Umbilical cord (tissue), 2 donors: ENCODE results near the gene TLE5. TPM values are rescaled to one million over a fixed set of nuclear protein-coding genes. Genes with fewer than 3 reads are reported as not detected.
"Not testable (repeated sequence)": the region's sequence is repeated elsewhere in the genome, so short reads cannot be mapped to it uniquely, and the experiment has no call there.

Experiments used
- DNase-seq: peaks from one replicate; pipeline ENCODE4 v3.0.0-alpha.2; 2015; ENCODE audit warnings: low spot score
- total RNA-seq: library from RNA; depleted of rRNA; stranded (reverse); fragments of >200 nt; gene quantifications from one replicate; pipeline ENCODE4 v1.2.3, GENCODE V29; 2014; ENCODE audit warnings: low replicate concordance; ENCODE audit not compliant: insufficient read depth

Gene TLE5
- total RNA-seq, 1 donor from 2014 or later: 41.4 TPM

DNA sequence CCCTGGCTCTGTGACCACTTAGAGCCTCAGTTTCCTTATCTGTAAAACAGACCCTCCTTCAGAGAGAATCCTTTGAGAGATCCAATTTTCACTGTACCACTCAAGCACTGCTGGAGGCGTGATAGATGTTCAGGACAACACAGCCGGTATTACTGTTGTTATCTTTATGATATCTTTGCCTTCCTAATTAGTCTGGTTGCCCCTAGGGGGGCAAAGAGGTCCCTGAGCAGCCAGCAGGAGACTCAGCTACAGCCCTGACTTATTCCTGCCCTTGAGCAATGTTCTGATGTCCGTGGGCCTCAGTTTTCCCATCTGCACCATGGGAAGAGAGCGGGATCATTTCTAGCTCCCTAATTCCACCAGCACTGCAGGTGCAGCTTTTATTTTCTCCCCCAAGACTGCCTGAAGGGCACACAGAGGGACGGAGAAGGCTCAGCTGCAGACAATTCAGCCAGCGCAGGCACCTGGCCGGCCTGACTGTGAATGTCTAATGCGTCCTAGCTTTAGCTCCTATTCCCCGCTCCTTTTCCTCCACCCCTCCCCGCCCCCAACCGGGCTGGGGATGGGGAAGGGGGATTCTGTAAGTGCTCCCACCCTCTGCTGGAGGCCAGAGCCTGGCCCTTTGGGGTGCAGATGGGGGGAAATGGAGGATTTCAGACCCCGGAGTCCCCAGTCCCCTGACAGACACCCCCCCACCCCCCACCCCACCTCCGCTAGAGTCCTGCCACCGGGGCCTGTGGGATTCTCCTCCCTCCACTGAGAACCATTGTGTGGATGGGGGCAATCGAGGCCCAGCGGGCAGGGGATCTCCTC, 16.2 kb downstream of the TLE5 start:
- no peak for DNase-seq

DNA sequence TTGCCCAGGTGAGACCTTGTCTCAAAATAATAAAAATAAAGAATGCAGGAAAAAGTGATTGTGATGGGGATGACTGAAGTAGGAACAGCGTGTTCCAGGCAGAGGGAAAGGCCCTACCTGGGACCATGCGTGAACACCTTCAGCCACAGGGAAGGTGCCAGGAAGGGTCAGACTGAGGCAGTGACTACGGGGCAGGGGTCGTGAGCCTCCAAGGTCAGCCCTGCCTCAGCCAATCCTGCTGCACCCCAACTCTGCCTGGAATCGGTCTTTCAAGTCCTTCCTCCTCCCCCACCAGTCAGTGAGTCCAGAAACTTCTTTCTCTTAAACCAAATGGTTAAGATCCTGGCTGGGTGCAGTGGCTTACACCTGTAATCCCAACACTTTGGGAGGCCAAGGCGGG, 17.1 kb downstream of the TLE5 start:
- DNase-seq: no peak

DNA sequence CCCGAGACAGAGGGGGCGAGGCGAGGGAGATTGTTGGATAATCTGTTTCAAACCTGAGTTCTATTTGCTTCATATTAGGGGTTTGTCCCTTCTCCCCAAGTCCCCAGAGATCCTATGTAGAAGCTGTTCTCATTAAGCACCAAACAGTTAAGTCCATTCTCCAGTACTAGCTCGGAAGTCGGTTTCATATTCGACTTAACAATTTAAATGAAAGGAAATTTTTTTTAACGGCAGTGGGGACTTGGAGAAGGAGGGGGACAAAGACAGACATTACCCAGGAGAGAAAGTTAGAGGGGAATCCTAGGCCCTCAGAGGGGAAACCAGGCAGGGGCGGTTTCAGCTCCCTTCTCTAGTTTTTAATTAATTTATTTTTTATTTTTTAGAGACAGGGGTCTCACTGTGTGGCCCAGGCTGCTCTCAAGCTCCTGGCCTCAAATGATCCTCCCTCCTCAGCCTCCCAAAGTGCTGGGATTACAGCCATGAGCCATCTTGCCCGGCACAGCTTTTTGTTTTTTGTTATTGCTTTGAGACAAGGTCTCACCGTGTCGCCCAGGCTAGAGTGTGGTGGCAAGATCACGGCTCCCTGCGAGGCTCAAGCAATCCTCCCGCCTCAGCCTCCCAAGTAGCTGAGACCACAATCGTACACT, 19.6 kb downstream of the TLE5 start:
- no peak for DNase-seq

DNA sequence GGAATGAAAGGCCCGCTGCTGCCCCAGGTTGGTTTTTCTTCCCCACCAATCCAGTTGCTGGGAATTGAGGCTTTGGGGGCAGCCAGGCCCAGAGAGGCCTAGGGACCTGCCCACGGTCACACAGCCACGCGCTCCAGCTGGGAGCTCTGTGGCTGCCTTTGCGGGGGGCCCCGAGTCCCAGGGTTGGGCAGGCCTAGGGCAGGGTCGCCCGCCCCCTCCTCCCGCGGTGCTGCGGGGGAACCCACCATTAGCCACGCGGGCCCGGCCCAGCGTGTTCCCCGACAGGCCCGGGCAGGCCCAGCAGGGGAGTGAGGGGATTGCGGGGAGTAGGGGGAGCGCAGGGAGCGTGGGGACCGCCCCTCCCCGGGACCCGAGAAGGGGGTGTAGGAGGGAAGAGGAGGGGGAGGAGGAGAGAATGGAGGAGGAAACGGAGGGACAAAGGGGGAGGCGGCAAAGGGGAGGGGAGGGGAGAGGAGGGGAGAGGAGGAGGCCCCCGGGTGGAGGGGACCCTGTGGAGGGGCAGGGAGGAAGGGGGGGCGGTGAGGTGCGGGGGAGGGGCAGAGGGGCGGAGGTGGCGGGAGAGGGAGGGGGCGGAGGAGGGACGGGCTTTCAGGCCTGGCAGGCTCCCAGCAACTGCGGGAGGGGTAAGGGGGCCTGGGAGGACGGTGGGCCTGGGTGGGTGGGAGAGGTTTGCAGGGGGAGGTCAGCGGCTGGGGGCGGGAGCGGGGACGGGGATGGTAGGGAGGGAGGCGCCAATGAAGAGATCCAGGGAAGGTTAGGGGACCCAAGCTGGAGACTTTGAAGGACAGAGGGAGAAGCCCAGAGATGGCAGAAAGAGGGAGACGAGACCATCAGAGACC, 20.3 kb downstream of the TLE5 start:
- peak; percentile 57 for DNase-seq

DNA sequence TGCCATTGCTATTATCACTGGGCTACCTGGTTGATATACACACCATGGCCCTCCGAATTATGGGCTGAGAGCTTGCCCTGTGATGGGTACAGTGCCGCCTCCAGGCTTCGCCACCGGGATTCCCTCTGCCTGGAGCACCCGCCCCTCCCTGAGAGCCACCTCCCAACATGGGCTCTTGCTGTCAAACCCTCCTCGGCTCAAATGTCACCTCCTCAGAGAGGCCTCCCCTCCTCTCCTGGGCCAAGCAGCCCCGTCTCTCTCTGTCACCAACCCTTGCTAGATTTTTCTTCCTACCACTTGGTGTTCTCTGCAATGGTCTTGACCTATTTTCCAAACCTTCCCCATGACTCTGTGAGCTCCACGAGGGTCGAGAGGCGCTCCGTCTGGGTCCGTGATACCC, 21.0 kb downstream of the TLE5 start:
- no peak for DNase-seq

DNA sequence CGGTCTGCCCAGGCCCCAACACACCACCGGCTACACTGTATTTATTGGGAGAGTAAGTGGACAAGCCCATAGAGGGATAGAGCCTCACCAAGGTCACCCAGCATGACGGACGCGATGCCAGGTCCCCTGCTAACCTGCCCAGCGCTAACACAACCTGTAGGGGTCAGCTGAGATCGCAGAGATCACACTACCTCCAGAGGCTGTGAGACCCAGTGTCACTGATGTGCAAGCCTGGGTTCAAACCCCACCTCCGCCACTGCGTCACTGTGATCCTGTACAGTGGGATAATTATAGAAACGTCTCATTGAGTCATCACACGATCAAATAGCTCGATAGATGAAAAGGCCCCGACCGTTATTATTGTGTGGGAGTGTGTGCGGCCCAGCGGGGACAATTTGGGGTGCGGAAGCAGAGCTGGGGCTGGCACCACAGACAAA, 22.6 kb downstream of the TLE5 start:
- no peak for DNase-seq

DNA sequence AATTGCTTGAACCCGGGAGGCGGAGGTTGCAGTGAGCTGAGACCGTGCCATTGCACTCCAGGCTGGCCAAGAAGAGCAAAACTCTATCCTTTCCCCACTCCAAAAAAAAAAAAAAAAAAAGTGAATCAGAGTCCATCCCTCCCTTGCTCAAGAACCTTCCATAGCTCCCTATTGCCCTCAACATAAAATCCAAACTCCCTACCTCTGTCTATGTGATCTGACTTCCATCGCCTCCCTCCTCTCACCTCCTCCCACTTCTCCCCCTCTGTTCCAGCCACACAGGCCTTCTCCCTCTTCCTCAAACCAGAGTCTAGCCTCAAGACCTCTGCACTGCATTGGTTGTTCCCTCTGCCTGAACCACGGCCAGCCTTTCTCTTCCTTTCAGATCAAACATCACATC, 23.2 kb downstream of the TLE5 start:
- DNase-seq: no peak

DNA sequence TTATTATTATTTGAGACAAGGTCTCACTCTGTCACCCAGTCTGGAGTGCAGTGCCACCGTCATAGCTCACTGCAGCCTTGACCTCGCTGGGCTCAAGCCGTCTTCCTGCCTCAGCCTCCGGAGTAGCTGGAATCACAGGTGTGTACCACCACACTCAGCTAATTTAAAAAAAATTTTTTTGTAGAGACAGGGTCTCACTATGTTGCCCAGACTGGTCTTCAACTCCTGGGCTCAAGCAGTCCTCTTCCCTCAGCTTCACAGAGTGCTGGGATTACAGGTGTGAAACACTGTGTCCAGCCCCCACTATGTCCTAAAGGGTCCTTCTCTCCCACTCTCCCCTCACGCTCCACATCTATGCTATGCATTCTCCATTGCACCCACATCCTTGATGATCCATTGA, 24.1 kb downstream of the TLE5 start:
- DNase-seq: no peak

DNA sequence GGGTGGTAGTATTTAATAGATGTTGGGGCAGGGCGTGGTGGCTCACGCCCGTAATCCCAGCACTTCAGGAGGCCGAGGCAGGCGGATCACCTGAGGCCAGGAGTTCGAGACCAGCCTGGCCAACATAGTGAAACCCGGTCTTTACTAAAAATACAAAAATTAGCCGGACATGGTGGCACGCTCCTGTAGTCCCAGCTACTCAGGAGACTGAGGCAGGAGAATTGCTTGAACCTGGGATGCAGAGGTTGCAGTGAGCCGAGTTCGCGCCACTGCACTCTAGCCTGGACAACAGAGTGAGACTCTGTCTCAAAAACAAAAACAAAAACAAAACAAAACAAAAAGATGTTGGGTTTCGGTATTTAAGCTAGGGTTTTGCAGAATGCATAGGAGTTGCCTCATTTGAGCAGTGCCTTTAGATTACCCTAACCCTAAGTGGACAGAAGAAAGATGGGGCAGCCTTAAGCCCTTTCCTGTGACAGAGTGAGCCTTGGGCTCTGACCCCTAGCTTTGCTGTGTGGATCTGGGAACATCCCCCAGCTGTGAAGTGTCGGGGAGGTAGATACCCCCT, 25.2 kb downstream of the TLE5 start:
- not testable (repeated sequence) for DNase-seq

DNA sequence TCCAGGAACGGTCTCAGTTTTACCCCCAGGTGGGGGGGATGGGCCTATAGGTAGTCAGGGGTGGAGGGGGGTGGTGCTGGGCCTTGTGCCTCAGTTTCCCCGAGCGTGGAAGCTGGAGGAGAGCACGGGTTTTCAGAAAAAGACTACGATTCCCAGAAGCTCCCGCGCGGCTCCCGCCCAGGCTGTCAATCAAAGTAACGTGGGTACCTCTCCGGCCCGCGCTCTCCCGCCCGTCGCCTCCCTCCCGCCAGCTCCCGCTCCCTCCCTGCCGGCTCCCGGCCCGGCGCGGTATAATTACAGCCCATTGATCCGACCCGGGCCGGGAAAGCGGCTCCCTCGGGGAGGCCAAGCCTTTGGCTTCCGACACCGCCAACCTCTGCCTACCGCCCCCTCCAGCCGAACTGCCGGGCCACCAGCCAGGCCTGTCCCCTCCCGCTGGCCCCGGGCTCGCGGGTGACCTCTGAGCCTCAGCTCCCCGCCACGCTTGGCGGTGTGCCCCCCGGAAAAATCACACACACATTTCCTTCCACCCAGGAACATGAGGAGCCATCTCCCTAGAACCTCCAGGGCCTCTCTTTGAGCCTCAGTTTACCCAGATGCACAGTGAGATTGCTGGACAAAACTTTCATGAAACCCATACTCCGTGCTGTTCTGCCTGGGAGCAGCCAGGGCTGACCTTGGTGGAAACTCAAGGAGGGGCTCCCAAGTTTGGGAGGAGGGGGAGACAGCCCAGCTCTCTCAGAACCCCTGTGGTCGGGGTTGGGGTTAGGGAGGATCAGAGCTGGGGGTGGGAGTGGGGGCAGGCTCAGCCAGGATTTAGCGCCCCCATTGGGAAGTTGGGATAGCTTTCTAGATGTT, 25.9 kb downstream of the TLE5 start:
- peak; percentile 96 for DNase-seq

DNA sequence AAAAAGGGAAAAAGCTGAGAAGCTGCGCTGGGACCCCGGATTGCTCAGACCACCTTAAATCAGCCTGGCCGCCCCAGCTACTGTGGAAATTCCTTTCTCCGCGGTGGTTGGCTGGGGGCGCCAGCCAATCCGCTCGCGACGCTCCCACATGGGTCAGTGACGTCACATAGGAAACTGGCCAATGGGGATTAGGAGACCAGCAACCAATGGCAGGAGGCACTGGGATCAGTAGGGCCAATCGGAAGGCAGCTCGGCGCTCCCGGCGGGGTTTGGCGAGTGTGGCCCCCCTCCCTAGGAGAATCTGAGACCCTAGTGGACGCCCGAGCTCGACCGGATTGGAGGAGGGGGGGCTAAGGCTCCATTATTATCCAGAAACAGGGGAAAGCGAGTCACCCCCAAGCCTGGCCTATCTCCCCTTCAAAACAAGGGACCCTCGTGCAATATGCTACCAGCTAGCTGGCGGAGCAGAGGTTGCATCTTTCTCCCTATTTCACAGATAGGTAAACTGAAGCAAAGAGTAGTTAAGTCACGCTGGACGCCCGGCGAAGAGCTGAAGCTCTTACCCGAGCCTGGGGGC, 26.7 kb downstream of the TLE5 start:
- DNase-seq: peak; percentile 100

DNA sequence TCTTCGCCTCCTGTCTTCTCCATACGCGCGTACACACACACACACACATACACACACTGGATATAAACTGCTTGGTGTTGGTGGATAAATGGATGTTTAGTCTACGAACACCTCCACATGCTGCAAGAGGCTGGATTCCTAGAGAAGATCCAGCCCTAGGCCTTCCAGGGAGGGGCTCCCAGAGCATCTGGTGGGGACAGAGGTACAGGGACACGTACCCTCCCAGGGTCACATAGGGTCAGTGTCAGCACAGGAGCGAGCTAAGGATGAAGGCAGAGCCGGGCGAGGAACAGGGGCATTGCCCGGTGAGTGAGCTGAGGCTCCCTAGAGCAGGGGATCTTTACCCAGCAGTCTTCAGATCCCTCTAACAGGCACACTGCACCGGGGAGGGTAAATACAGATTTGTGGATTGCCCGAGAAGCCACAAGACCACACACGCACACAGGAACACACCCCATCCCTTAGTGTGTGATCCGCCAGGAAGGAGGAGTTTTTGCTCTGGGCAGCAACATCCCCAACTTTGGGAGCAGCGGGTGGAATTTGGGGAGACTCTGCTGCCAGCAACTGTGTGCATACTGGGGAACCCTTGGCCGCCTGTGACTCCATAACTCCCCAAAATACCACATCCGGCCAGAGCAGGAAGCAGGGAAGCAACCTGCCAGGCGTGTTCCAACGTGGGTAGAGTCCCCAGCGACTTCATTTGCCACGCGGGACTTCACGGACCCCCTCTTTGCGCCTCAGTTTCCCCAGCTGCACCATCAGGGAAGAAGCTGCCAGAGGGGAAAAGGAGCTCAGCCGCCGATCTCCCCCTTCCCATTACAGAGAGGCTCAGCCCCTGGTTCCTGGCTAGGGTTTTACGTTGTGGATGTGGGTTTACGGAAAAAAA, 27.4 kb downstream of the TLE5 start:
- peak; percentile 54 for DNase-seq

DNA sequence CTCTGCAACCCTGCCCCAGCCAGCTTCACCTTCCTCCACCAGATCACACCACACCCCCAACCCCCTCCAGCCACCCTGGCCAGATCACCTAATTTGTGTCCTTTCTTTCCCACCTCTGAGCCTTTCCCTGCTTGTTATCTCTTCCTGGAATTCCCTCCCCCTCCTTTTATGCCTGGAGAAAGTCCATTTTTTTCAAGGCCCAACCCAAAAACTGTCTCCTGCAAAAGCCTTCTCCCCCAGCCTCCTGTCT, 28.0 kb downstream of the TLE5 start:
- DNase-seq: no peak

DNA sequence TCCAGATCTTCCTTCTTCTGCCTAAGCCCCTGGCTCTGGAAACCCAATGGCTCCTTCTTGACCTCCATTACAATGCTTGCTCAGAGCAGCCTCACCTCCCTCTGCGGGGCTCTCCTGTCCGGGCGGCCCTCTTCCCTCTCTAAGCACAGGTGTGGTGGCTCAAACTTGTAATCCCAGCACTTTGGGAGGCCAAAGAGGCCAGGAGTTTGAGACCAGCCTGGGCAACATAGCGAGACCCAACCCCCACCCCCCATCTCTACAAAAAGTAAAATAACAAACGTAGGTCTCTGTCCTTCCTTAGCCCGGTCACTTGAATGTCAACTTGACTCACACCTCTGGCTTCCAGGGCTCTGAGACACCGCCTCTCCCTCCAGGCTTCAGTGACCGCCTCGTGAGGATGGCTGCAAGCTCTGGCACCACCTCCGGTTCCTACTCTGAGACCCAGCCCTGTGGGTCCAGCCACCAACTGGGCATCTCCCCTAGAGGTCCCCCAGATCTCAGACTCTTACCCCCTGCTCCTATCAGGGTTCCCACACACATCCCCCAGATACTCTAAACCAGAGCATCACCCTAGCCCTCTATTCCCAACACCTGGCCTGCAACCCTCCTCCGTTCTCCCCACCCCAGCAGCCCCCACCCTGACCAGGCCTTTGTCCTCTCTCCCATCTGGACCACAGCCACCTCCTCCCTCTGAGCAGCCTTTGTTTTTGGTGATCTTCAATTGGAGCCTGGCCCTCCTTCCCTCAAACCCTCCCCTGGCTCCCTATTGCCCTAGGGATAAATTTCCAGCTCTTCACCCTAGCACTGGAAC, 28.5 kb downstream of the TLE5 start:
- no peak for DNase-seq

DNA sequence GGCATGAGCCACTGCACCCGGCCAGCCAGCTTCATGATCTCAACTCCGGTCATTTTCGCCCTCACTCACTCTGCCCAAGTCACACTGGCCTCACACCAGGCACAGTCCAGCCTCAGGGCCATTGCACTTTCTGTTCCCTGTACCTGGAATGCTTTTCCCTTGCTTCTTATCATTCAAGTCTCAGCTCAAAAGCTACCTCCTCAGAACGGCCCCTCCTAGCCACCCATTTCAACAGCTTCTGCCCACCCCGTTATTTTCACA, 30.8 kb downstream of the TLE5 start:
- DNase-seq: no peak

DNA sequence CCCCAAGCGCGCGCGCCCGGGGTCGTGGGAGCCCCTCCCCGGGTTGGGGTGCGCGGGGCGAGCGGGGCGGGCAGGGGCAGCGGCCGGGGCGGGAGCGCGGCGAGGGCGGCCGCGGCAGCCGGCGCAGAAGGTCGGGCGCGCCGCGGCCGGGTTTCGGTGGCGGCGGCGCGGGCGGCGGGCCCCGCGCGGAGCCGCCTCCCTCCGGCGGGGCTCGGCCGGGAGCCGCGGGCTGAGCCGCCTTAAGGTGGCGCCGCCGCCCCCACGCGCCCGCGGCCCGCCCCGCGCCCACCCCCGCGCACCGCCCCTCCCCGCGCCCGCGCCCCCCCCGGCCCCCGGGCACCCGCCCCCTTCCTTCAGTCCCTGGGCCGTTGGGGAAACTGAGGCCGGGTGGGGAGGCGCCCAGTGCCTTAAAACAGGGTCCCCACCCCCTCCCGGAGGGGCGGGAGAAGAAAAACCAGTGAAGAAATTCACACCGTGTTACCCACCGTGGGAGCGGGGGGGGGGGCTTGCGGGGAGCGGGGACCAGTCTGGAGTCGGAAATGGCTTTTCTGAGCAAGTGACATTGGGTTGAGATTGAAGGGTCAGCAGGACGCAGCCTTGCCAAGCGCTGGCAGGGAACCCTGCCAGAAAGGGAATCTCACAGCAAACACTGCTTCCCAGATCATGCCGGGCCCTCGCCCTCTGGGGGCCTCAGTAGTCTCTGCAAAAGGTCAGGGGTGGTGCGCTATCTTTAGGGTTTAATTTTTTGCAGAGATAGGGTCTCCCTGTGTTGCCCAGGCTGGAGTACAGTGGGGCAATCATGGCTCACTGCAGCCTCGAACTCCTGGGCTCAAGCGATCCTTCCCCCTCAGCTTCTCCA, 33.0 kb downstream of the TLE5 start, which contains the start of gene TLE2:
Gene TLE2 (minus strand): TSS at position 216 of the 859 bp plus-strand sequence. CDS start 376 bp downstream, outside the sequence.
- no peak for DNase-seq

DNA sequence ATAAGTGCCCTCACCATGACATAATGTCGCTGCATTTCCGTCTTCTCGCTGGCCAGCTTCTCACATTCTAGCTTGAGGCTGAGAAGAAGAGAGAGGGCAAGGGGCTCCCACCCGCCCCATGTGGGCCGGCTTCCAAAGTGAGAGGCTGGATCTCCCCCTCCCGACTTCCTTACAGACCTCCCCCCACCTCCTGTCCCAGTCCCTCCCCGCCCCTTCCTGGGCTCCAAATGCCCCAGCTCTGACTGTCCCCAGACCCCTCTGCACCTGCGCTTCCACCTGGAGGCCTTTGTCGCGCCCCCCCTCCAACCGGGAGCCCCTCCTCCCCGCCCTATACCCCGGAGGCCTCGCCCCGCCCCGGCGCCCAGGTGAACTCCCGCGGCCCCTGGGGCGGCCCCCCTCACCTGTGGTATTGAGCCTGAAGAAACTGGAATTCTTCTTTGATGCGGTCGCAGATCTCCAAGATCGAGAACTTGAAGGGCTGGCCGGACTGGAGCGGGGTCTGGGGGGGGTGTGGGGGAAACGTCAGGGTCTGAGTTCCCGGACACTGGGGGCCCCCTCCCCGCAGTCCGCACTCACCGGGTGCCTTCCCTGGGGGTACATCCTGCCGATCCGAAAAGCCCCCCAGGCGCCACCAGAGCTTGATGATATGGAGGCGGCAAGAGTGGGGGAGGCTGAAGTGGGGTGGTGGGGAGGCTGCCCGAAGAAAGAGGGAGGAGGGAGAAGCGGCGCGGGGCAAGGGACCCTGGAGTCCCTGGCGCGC, 33.8 kb downstream of the TLE5 start:
- no peak for DNase-seq

DNA sequence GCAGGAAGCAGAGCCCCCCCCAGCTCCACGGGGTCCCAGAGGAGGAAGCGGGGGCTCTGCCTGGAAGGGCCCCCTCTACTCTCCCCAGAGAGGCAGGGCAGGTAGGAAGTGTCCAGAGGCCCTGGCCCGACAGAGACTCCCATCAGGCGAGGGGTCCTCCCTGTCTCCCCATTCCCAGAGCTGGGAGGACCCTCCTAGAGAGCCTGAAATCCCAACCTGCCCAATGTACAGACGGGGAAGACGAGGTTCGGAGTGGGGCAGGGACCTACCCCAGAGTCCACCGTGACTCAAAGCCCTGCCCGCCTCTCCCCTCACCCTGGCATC, 34.4 kb downstream of the TLE5 start:
- DNase-seq: no peak
